Ishikawa (cell line): ENCODE measurements around the gene EDEM3.

ENCODE experiments used
- CEBPB ChIP-seq: IDR thresholded peaks from 2 replicates; pipeline ENCODE4 v1.6.1; 2012
- CREB1 ChIP-seq: IDR thresholded peaks from 2 replicates; pipeline ENCODE4 v1.6.1; 2012; ENCODE audit warnings: low read depth
- EGR1 ChIP-seq: IDR thresholded peaks from 2 replicates; pipeline ENCODE4 v1.6.1; 2012
- EP300 ChIP-seq: IDR thresholded peaks from 2 replicates; pipeline ENCODE4 v1.6.1; 2012; ENCODE audit warnings: borderline replicate concordance
- FOXM1 ChIP-seq: IDR thresholded peaks from 2 replicates; pipeline ENCODE4 v1.6.1; 2012; ENCODE audit warnings: low read depth, borderline replicate concordance
- RAD21 ChIP-seq: IDR thresholded peaks from 2 replicates; pipeline ENCODE4 v1.6.1; 2012; ENCODE audit warnings: low read depth
- TAF1 ChIP-seq: IDR thresholded peaks from 2 replicates; pipeline ENCODE4 v1.6.1; 2012; ENCODE audit warnings: low read depth, mild to moderate bottlenecking
- TCF12 ChIP-seq: IDR thresholded peaks from 2 replicates; pipeline ENCODE4 v1.6.1; 2012; ENCODE audit warnings: low read depth
- TEAD4 ChIP-seq: IDR thresholded peaks from 2 replicates; pipeline ENCODE4 v1.6.1; 2012
- YY1 ChIP-seq: IDR thresholded peaks from 2 replicates; pipeline ENCODE4 v1.6.1; 2012; ENCODE audit warnings: low read depth
- TF ChIP-seq, protein P1 (sequence below): IDR thresholded peaks from 2 replicates; pipeline ENCODE4 v1.6.1; 2012; ENCODE audit warnings: low read depth, mild to moderate bottlenecking
- TF ChIP-seq, protein P2 (sequence below): IDR thresholded peaks from 2 replicates; pipeline ENCODE4 v1.6.1; 2012

DNA sequence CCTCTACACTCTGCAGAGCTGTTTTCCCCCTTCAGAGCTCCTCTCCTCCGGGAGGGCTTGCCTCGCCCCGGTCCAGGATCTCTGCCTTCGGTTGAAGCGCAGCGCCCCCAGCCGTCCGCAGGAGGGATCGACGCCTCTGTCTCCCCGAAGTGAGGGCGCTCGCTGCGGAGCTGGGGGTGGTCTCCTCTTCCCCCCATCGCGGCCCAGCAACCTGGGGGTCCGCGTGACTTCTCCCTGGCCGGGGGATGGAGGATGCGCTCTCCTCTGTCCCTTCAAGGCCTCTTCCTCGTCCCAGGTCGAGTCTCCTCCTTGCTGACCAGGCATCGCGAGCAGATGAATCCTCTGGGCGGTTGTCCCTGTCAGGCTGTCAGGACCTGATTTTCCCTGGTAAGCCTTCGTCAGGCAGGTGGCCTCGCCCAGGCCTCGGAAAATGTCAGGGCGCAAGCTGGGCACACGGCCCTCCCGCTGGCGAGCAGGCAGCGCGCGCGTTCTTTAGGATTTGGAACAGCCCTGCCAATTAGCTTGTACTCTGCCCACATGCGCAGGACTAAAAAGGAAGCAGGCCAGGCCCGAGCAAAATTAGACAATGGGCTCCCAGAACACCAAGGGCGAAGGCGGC, 90.5 kb downstream of the EDEM3 start:
- TF ChIP-seq, protein P1, sequence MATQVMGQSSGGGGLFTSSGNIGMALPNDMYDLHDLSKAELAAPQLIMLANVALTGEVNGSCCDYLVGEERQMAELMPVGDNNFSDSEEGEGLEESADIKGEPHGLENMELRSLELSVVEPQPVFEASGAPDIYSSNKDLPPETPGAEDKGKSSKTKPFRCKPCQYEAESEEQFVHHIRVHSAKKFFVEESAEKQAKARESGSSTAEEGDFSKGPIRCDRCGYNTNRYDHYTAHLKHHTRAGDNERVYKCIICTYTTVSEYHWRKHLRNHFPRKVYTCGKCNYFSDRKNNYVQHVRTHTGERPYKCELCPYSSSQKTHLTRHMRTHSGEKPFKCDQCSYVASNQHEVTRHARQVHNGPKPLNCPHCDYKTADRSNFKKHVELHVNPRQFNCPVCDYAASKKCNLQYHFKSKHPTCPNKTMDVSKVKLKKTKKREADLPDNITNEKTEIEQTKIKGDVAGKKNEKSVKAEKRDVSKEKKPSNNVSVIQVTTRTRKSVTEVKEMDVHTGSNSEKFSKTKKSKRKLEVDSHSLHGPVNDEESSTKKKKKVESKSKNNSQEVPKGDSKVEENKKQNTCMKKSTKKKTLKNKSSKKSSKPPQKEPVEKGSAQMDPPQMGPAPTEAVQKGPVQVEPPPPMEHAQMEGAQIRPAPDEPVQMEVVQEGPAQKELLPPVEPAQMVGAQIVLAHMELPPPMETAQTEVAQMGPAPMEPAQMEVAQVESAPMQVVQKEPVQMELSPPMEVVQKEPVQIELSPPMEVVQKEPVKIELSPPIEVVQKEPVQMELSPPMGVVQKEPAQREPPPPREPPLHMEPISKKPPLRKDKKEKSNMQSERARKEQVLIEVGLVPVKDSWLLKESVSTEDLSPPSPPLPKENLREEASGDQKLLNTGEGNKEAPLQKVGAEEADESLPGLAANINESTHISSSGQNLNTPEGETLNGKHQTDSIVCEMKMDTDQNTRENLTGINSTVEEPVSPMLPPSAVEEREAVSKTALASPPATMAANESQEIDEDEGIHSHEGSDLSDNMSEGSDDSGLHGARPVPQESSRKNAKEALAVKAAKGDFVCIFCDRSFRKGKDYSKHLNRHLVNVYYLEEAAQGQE = no peak
- TF ChIP-seq CREB1 (no peak), EP300 (no peak), TEAD4 (no peak), CEBPB (no peak), TCF12 (no peak), RAD21 (no peak; the same call in 1 of the 2 replicates), TAF1 (no peak), YY1 (no peak), FOXM1 (no peak), EGR1 (no peak)
- TF ChIP-seq, protein P2, sequence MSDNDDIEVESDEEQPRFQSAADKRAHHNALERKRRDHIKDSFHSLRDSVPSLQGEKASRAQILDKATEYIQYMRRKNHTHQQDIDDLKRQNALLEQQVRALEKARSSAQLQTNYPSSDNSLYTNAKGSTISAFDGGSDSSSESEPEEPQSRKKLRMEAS = no peak
